Heart left ventricle (tissue), 13 donors: ENCODE data around the gene APOB.

Experiments
- CTCF ChIP-seq, 12 donors: fragments of 200-600 bp; sonication (generic) in 4 of 12; IDR thresholded peaks; one replicate each; pipeline versions ENCODE4 v1.5.0 to v1.8.0; 2018 to 2022; ENCODE audit warnings: antibody characterized with exemption in 12 of 12, mild to moderate bottlenecking in 5 of 12
- POLR2A ChIP-seq, 2 donors: fragments of 450-650 bp; IDR thresholded peaks; one replicate each; pipeline ENCODE4 v1.6.1; 2017; ENCODE audit warnings: antibody characterized with exemption in 2 of 2, mild to moderate bottlenecking in 2 of 2, moderate library complexity in 2 of 2
- donor health status: ischemic (EF 13 %, LVEDD 7.1; RV severe dilation, severe dysfunction).
- donor health status: DM: no; HTN: yes; CAD: no.
- donor health status: DM: no; HTN: no; CAD: no.
- donor health status: ischemic (EF 25% LVEDD 6.9; RV normal size, moderate dysfunction).
- donor health status: ischemic (EF 25% LVEDD 5.7; RV mildly dilated, moderate dysfunction).
- donor health status: ischemic (EF 35%, LVEDD 5.7; RV mildly dilated, moderate dysfunction).
- donor health status: nonischemic (EF 11% LVEDD 7.7; RV severe dilation, severe dysfunction).
- donor health status: DM: yes; HTN: yes; CAD: no.
- donor health status: PGD.
- donor health status: ischemic (EF 29% LVEDD 5.4; RV normal size, mild dysfunction).
- donor health status: nonischemic (EF 23%, LVEDD 6.1; RV moderate dilation, normal function).

GRCh38 chr2:21069746-21070340 is 26.0 kb upstream of the APOB start:
- TF ChIP-seq CTCF (IDR thresholded peaks at IDR 0.05) (no peak), POLR2A (IDR thresholded peaks at IDR 0.05) (no peak)
